Measurements from ENCODE around the gene C1orf52. TPM values are rescaled to one million over a fixed set of nuclear protein-coding genes. Genes with fewer than 3 reads are reported as not detected.
"Not testable (repeated sequence)": the region's sequence is repeated elsewhere in the genome, so short reads cannot be mapped to it uniquely, and the experiment has no call there.

Gene C1orf52
- total RNA-seq, 2 experiments from 2014 or later = 23.5 to 24.6 TPM

DNA sequence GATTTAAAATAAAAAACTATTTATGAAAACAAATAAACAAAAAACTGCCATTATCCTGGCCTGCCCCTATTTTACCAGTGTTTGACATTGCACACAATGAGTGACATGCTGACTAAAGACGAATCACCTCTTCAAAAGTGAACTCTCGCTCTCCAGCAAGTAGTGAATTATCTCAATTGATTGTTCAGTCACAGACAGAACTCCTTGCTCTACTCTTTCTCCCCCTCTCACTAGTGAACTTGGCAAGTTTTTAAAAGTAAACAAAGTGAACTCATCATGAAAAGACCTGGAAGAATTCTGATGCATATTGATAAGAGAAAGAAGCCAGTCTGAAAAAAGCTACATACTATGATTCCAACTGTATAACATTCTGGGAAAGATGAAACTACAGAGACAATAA is 4.7 kb upstream of the C1orf52 start:
- H3K36me3 Mint-ChIP-seq (ENCODE audit: low read depth) = peaks cover 22% of the 10 kb centered on the region

GRCh38 chr1:85262985-85263384 is 3.5 kb upstream of the C1orf52 start:
- CTCF ChIA-PET = interaction anchor here (0.9 to 1.5 kb wide), 4 partner anchors 153 to 320 kb away, joined by 3 to 5 read pairs (median 4); no protein-coding TSS in a partner anchor
- Mint-ChIP-seq H3K9me3 (ENCODE audit: low read depth) (peaks cover 4% of the 10 kb centered on the region), H3K36me3 (ENCODE audit: low read depth) (peaks cover 25% of the 10 kb centered on the region), H3K27me3 (no peaks in the 10 kb centered on the region), H3K4me1 (peaks cover 20% of the 10 kb centered on the region), H3K27ac (no peak overlapping the region), H3K4me3 (no peak overlapping the region)
- POLR2A ChIA-PET = no interaction called here
- intact Hi-C loops (cut with DNase I, micrococcal nuclease) = no loop called here
- ATAC-seq (no peak), DNase-seq (no peak)

More for the DNA sequence above, 4.7 kb upstream of the C1orf52 start:
- ChIA-PET POLR2A (no interaction called here), CTCF (interaction anchor here (0.9 to 1.0 kb wide), 2 partner anchors 11 to 226 kb away, joined by 3 read pairs; no protein-coding TSS in a partner anchor)
- no peak for ATAC-seq
- no peak for DNase-seq
- peaks cover 15% of the 10 kb centered on the region for H3K4me1 Mint-ChIP-seq
- intact Hi-C loops (cut with DNase I, micrococcal nuclease) = no loop called here
- H3K27me3 Mint-ChIP-seq = no peaks in the 10 kb centered on the region
- H3K9me3 Mint-ChIP-seq (ENCODE audit: low read depth) = peaks cover 4% of the 10 kb centered on the region
- H3K27ac Mint-ChIP-seq = peak overlapping the region; percentile 1
- H3K4me3 Mint-ChIP-seq = no peak overlapping the region

GRCh38 chr1:85259912-85260274 is 431 bp upstream of the C1orf52 start:
- Mint-ChIP-seq H3K4me1 (peaks cover 41% of the 10 kb centered on the region), H3K4me3 (peak overlapping the region; percentile 95), H3K9me3 (ENCODE audit: low read depth) (peaks cover 4% of the 10 kb centered on the region), H3K27me3 (no peaks in the 10 kb centered on the region), H3K36me3 (ENCODE audit: low read depth) (peaks cover 33% of the 10 kb centered on the region), H3K27ac (peak overlapping the region; percentile 44)
- no peak for DNase-seq
- intact Hi-C loops (cut with DNase I, micrococcal nuclease) = loop anchor here (1.0 to 5.0 kb wide), 11 partner anchors 16 to 754 kb away; partner anchors contain the start of genes BCL10 (in 2 of the 2), SYDE2 (in 2 of the 2), CTBS (in 1 of the 2) and GNG5 (in 1 of the 2)
- ATAC-seq = no peak
- ChIA-PET POLR2A (interaction anchor here (0.9 to 2.0 kb wide), 5 partner anchors 14 to 315 kb away, joined by 3 to 8 read pairs (median 5); partner anchors contain the start of gene BCL10), CTCF (interaction anchor here (0.5 to 4.5 kb wide), 24 partner anchors 8 to 591 kb away, joined by 3 to 36 read pairs (median 4); partner anchors contain the start of gene BCL10)

GRCh38 chr1:85258536-85259117 is 835 bp downstream of the C1orf52 start:
- peaks cover 32% of the 10 kb centered on the region for H3K36me3 Mint-ChIP-seq (ENCODE audit: low read depth)
- CTCF ChIA-PET = interaction anchor here (0.5 to 4.5 kb wide), 29 partner anchors 9 to 1559 kb away, joined by 3 to 36 read pairs (median 4); partner anchors contain the start of genes BCL10, CTBS and SH3GLB1
- ATAC-seq (no peak), DNase-seq (no peak)
- H3K4me3 Mint-ChIP-seq = peak overlapping the region; percentile 95
- POLR2A ChIA-PET = interaction anchor here (0.8 to 2.0 kb wide), 4 partner anchors 15 to 314 kb away, joined by 3 to 8 read pairs (median 4); partner anchors contain the start of gene BCL10
- intact Hi-C loops (cut with DNase I, micrococcal nuclease) = loop anchor here (1.0 to 5.0 kb wide), 11 partner anchors 18 to 752 kb away; partner anchors contain the start of genes BCL10 (in 2 of the 2), SYDE2 (in 2 of the 2), CTBS (in 1 of the 2) and GNG5 (in 1 of the 2)
- no peaks in the 10 kb centered on the region for H3K27me3 Mint-ChIP-seq
- H3K27ac Mint-ChIP-seq = peak overlapping the region; percentile 94
- H3K4me1 Mint-ChIP-seq = peaks cover 38% of the 10 kb centered on the region
- peaks cover 4% of the 10 kb centered on the region for H3K9me3 Mint-ChIP-seq (ENCODE audit: low read depth)

DNA sequence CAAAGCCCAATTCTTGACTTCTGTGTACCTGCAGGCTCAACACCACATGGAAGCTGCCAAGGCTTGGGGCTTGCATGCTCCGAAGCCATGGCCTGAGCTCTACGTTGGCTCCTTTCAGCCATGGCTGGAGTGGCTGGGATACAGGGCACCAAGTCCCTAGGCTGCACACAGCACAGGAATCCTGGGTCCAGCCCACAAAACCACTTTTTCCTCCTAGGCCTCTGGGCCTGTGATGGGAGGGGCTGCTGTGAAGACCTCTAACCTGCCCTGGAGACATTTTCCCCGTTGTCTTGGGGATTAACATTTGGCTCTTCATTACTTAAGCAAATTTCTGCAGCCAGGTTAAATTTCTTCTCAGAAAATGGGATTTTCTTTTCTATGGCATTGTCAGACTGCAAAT is 10.4 kb downstream of the C1orf52 start:
- H3K9me3 Mint-ChIP-seq (ENCODE audit: low read depth); intact Hi-C loops (cut with DNase I, micrococcal nuclease); H3K27ac Mint-ChIP-seq; H3K27me3 Mint-ChIP-seq; H3K4me3 Mint-ChIP-seq; H3K4me1 Mint-ChIP-seq; POLR2A ChIA-PET; DNase-seq; ATAC-seq: not testable (repeated sequence)
- CTCF ChIA-PET = interaction anchor here (0.7 to 2.0 kb wide), 5 partner anchors 10 to 304 kb away, joined by 3 to 8 read pairs (median 6); partner anchors contain the start of gene C1orf52
- H3K36me3 Mint-ChIP-seq (ENCODE audit: low read depth) = peaks cover 22% of the 10 kb centered on the region

- DNase-seq (no peak), ATAC-seq (no peak)
- no peak overlapping the region for H3K4me3 Mint-ChIP-seq
- intact Hi-C loops (cut with DNase I, micrococcal nuclease) = no loop called here
- peaks cover 13% of the 10 kb centered on the region for H3K36me3 Mint-ChIP-seq (ENCODE audit: low read depth)
- no peaks in the 10 kb centered on the region for H3K27me3 Mint-ChIP-seq
- ChIA-PET CTCF (interaction anchor here (0.9 to 2.6 kb wide), 2 partner anchors 9 to 137 kb away, joined by 3 to 7 read pairs; no protein-coding TSS in a partner anchor), POLR2A (no interaction called here)
- peaks cover 4% of the 10 kb centered on the region for H3K9me3 Mint-ChIP-seq (ENCODE audit: low read depth)
- no peak overlapping the region for H3K27ac Mint-ChIP-seq
- peaks cover 3% of the 10 kb centered on the region for H3K4me1 Mint-ChIP-seq
Measured at GRCh38 chr1:85245891-85246290, 13.6 kb downstream of the C1orf52 start.

DNA sequence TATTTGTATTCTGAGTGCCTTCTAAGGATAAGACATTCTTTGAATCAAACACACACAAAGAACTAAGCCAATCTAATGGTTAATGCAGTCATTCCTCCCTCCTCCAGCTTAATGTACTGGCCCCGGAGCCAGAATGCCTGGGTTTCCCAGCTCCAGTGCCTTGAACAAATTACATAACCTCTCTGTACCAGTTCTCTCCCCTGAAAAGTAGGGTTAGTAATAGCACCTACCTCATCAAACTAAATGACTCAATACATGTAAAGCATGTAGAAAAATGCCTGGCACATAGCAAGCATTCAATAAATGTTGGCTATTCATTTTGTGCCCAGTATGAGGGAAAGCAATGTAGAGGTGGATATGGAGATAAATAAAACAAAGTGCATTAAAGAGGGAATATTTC is 14.0 kb downstream of the C1orf52 start:
- Mint-ChIP-seq H3K9me3 (ENCODE audit: low read depth) (peaks cover 4% of the 10 kb centered on the region), H3K4me3 (no peak overlapping the region), H3K27ac (no peak overlapping the region), H3K27me3 (no peaks in the 10 kb centered on the region), H3K4me1 (peaks cover 6% of the 10 kb centered on the region), H3K36me3 (ENCODE audit: low read depth) (peaks cover 8% of the 10 kb centered on the region)
- CTCF ChIA-PET = interaction anchor here (0.8 to 2.9 kb wide), 4 partner anchors 9 to 136 kb away, joined by 3 to 17 read pairs (median 5); no protein-coding TSS in a partner anchor
- intact Hi-C loops (cut with DNase I, micrococcal nuclease) = no loop called here
- no peak for ATAC-seq
- DNase-seq = no peak
- POLR2A ChIA-PET = no interaction called here

DNA sequence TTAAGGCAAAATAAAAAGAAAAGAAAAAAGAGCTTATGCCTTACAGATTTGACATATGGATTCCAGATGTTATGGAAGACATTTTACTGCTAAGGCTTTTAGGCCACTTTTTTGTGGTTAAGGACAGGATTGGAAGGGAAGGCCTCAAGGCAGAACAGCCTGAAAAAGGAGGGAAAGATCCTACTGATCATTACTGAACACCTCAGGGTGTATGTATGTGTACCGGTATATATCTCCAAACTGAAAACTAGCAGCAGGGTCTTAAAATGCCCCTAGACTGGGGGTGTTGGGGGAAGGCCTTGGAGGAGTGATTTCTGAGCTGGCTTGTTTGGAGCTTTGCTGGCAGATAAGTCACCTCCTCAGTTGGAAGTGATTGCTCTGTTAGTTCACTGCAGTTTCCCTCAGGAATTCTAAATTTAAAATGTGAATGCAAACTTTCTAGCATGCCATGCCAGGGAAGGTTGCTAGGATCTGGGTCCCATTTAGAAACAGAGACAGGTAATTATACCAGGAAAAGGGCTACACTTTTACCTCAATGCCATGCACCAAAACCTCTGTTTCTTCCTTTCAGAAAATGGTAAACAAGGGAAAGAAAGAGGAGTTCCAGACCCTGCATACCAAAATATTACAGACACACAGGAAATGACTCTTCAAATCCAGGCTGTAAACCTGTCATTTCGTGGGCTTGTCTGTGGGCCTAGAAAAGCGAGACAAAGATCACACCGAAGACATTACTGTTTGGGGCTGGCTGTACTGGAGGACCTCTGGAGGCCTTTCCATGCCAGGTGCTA is 15.0 kb downstream of the C1orf52 start:
- CTCF ChIA-PET = interaction anchor here (0.8 to 2.9 kb wide), 3 partner anchors 9 to 15 kb away, joined by 3 to 17 read pairs (median 9); partner anchors contain the start of gene C1orf52
- POLR2A ChIA-PET = no interaction called here

GRCh38 chr1:85243372-85243771 is 16.1 kb downstream of the C1orf52 start:
- DNase-seq (no peak), ATAC-seq (no peak)
- intact Hi-C loops (cut with DNase I, micrococcal nuclease) = no loop called here
- H3K27me3 Mint-ChIP-seq = no peaks in the 10 kb centered on the region
- POLR2A ChIA-PET = no interaction called here
- CTCF ChIA-PET = interaction anchor here (0.6 to 2.9 kb wide), 3 partner anchors 12 to 299 kb away, joined by 5 to 17 read pairs (median 9); partner anchors contain the start of gene C1orf52
- H3K36me3 Mint-ChIP-seq (ENCODE audit: low read depth) = no peaks in the 10 kb centered on the region
- no peak overlapping the region for H3K27ac Mint-ChIP-seq
- no peaks in the 10 kb centered on the region for H3K9me3 Mint-ChIP-seq (ENCODE audit: low read depth)
- peaks cover 7% of the 10 kb centered on the region for H3K4me1 Mint-ChIP-seq
- no peak overlapping the region for H3K4me3 Mint-ChIP-seq

More for the DNA sequence above, 15.0 kb downstream of the C1orf52 start:
- H3K4me3 Mint-ChIP-seq = no peak overlapping the region
- H3K4me1 Mint-ChIP-seq = peaks cover 7% of the 10 kb centered on the region
- H3K27ac Mint-ChIP-seq = no peak overlapping the region
- peaks cover 2% of the 10 kb centered on the region for H3K36me3 Mint-ChIP-seq (ENCODE audit: low read depth)
- ATAC-seq (no peak), DNase-seq (no peak)
- H3K27me3 Mint-ChIP-seq = no peaks in the 10 kb centered on the region
- intact Hi-C loops (cut with DNase I, micrococcal nuclease) = no loop called here
- peaks cover 1% of the 10 kb centered on the region for H3K9me3 Mint-ChIP-seq (ENCODE audit: low read depth)

- ChIA-PET CTCF (interaction anchor here (0.5 to 2.3 kb wide), 5 partner anchors 15 to 296 kb away, joined by 3 to 12 read pairs (median 8); no protein-coding TSS in a partner anchor), POLR2A (no interaction called here)
- Mint-ChIP-seq H3K27me3 (peaks cover 3% of the 10 kb centered on the region), H3K27ac (no peak overlapping the region), H3K36me3 (ENCODE audit: low read depth) (no peaks in the 10 kb centered on the region), H3K4me3 (no peak overlapping the region), H3K9me3 (ENCODE audit: low read depth) (no peaks in the 10 kb centered on the region), H3K4me1 (peaks cover 7% of the 10 kb centered on the region)
- DNase-seq (no peak), ATAC-seq (no peak)
- intact Hi-C loops (cut with DNase I, micrococcal nuclease) = loop anchor here in 1 of 2 experiments (1.0 kb wide), 1 partner anchor 131 kb away; no protein-coding TSS in a partner anchor
Measured at GRCh38 chr1:85240643-85241042, 18.8 kb downstream of the C1orf52 start.

- POLR2A ChIA-PET = no interaction called here
- ATAC-seq (peak; percentile 81), DNase-seq (peak; percentile 48)
- Mint-ChIP-seq H3K36me3 (ENCODE audit: low read depth) (no peaks in the 10 kb centered on the region), H3K4me3 (no peak overlapping the region), H3K9me3 (ENCODE audit: low read depth) (no peaks in the 10 kb centered on the region), H3K27ac (no peak overlapping the region), H3K27me3 (peaks cover 3% of the 10 kb centered on the region), H3K4me1 (peaks cover 7% of the 10 kb centered on the region)
- intact Hi-C loops (cut with DNase I, micrococcal nuclease) = loop anchor here in 1 of 2 experiments (1.0 kb wide), 1 partner anchor 131 kb away; no protein-coding TSS in a partner anchor
- CTCF ChIA-PET = interaction anchor here (0.5 to 2.3 kb wide), 7 partner anchors 15 to 295 kb away, joined by 3 to 12 read pairs (median 4); no protein-coding TSS in a partner anchor
Measured at GRCh38 chr1:85240174-85240601, 19.3 kb downstream of the C1orf52 start.
